ENCODE results near the gene SPRY1. TPM values are rescaled to one million over a fixed set of nuclear protein-coding genes. Genes with fewer than 3 reads are reported as not detected.

Gene SPRY1
- total and polyA plus RNA-seq, 2 of the 8 experiments (the other 6 are each of a cell fraction or from before 2014, with no cell fraction given) = 11.7 to 56.2 TPM

- TF ChIP-seq NANOG (IDR thresholded peaks at IDR 0.05; ENCODE audit: insufficient read depth, low read depth, low read length, poor library complexity, severe bottlenecking) (no peak), BACH1 (IDR thresholded peaks at IDR 0.05; ENCODE audit: low read length) (0 out of 2 replicates have a peak, but pooled peaks have one; percentile 12), ASH2L (IDR thresholded peaks at IDR 0.05; ENCODE audit: low read length) (peak; percentile 73), BCL11A (IDR thresholded peaks at IDR 0.05; ENCODE audit: low read depth in 2 of 2, low read length in 2 of 2) (no peak), EZH2 (IDR thresholded peaks at IDR 0.05; ENCODE audit: low read depth, low read length, severe bottlenecking) (no peak), USF2 (IDR thresholded peaks at IDR 0.05; ENCODE audit: low read length) (no peak), SUZ12 (IDR thresholded peaks at IDR 0.05; ENCODE audit: low read length) (no peak), CEBPB (IDR thresholded peaks at IDR 0.05; ENCODE audit: low read depth, low read length) (no peak), SP2 (IDR thresholded peaks at IDR 0.05; ENCODE audit: low read length) (no peak), ATF2 (IDR thresholded peaks at IDR 0.05; ENCODE audit: low read length) (no peak), HDAC6 (IDR thresholded peaks at IDR 0.05; ENCODE audit: low read depth, low read length) (no peak)
Observed at GRCh38 chr4:123399627-123400358, 3.2 kb downstream of the SPRY1 start (continued).
